B cell (primary cell): ENCODE results near the gene ORM1. TPM values are rescaled to one million over a fixed set of nuclear protein-coding genes. Genes with fewer than 3 reads are reported as not detected.

Experiments
- ATAC-seq: fragments of 200-7000 bp; cut with Tn5 transposase; one replicate; pipeline ENCODE4 v1.10.0; 2021; ENCODE audit warnings: low read depth, mild to moderate bottlenecking, moderate number of reproducible peaks, moderate library complexity
- CTCF ChIA-PET: fragments of 350-600 bp; sonication (Branson Sonifier 250); formaldehyde crosslinking; loops from one replicate; lab custom pipeline; 2021; ENCODE audit warnings: antibody characterized with exemption, inconsistent platforms; lab: Charles Lee
- POLR2A ChIA-PET: fragments of 350-600 bp; sonication (Branson Sonifier 250); formaldehyde crosslinking; loops from one replicate; lab custom pipeline; 2021; ENCODE audit warnings: antibody characterized with exemption; lab: Charles Lee
- DNase-seq: peaks from one replicate; pipeline ENCODE4 v3.0.0; 2013
- H2AFZ ChIP-seq: 2 replicates; pipeline ENCODE4 v1.6.1; 2012; ENCODE audit warnings: mild to moderate bottlenecking, low read depth, low read length; ENCODE audit not compliant: insufficient read depth, poor library complexity, severe bottlenecking
- H3K27ac ChIP-seq, 2 donors: 1 replicate in 1 of 2; 2 replicates in 1 of 2; pipeline ENCODE4 v1.5.1; 2012 to 2013; ENCODE audit warnings: low read length in 2 of 2, mild to moderate bottlenecking in 2 of 2, moderate library complexity in 1 of 2
- H3K27me3 ChIP-seq, 4 experiments: fragments of 200-600 bp in 1 of 4; sonication (generic) in 1 of 4; replicated peaks in 1 of 4; 1 replicate in 2 of 4; 2 replicates in 2 of 4; pipeline versions ENCODE4 v1.6.1 to v1.7.0; 2013 to 2016; ENCODE audit warnings: low read length in 3 of 4, mild to moderate bottlenecking in 2 of 4, mixed read lengths in 1 of 4, moderate library complexity in 1 of 4; ENCODE audit not compliant: insufficient read depth in 4 of 4, control insufficient read depth in 3 of 4; ENCODE audit errors: control extremely low read depth in 1 of 4
- H3K36me3 ChIP-seq, 2 experiments: replicated peaks in 1 of 2; 1 replicate in 1 of 2; 2 replicates in 1 of 2; pipeline versions ENCODE4 v1.6.1 to v1.7.1; 2013; ENCODE audit warnings: low read length in 1 of 2; ENCODE audit not compliant: insufficient read depth in 2 of 2, control insufficient read depth in 1 of 2; ENCODE audit errors: control extremely low read depth in 1 of 2, extremely low read depth in 1 of 2
- H3K4me1 ChIP-seq, 2 donors: fragments of 200-600 bp in 1 of 2; sonication (generic) in 1 of 2; 1 replicate in 1 of 2; 2 replicates in 1 of 2; pipeline versions ENCODE4 v1.5.1 to v1.6.1; 2013 to 2017; ENCODE audit warnings: low read length in 2 of 2; ENCODE audit not compliant: control insufficient read depth in 2 of 2, insufficient read depth in 2 of 2
- H3K4me2 ChIP-seq: replicated peaks from 2 replicates; pipeline ENCODE3; 2012; ENCODE audit warnings: mild to moderate bottlenecking, low read depth, low read length; ENCODE audit not compliant: poor library complexity, severe bottlenecking
- H3K4me3 ChIP-seq, 5 experiments: fragments of 200-600 bp in 1 of 5; sonication (generic) in 1 of 5; 1 replicate in 3 of 5; 2 replicates in 2 of 5; pipeline versions ENCODE4 v1.5.1 to v1.7.0; 2011 to 2016; ENCODE audit warnings: low read length in 4 of 5, mild to moderate bottlenecking in 4 of 5, low read depth in 2 of 5, control low read depth in 1 of 5, moderate library complexity in 1 of 5; ENCODE audit not compliant: insufficient read depth in 1 of 5; ENCODE audit errors: control extremely low read depth in 1 of 5, extremely low read depth in 1 of 5
- H3K79me2 ChIP-seq: fragments of 200-600 bp; sonication (generic); one replicate; pipeline ENCODE4 v1.6.0; 2016; ENCODE audit warnings: low read length; ENCODE audit not compliant: control insufficient read depth, insufficient read depth
- H3K9ac ChIP-seq: fragments of 200-600 bp; sonication (generic); 2 replicates; pipeline ENCODE4 v1.6.1; 2017; ENCODE audit warnings: mild to moderate bottlenecking, low read length, moderate library complexity
- H3K9me3 ChIP-seq, 3 donors: one replicate each; pipeline versions ENCODE4 v1.6.1 to v1.7.1; 2013; ENCODE audit warnings: low read length in 2 of 3; ENCODE audit not compliant: control insufficient read depth in 2 of 3, insufficient read depth in 1 of 3; ENCODE audit errors: control extremely low read depth in 1 of 3
- H4K20me1 ChIP-seq: 2 replicates; pipeline ENCODE4 v1.6.0; 2012; ENCODE audit warnings: mild to moderate bottlenecking, low read length; ENCODE audit not compliant: insufficient read depth, control insufficient read depth, poor library complexity, severe bottlenecking
- H3K27ac Mint-ChIP-seq: one replicate; pipeline ENCODE4 v1.8.0; 2021; ENCODE audit warnings: mixed read lengths
- H3K27me3 Mint-ChIP-seq: one replicate; pipeline ENCODE4 v1.8.0; 2021; ENCODE audit warnings: mixed read lengths
- H3K4me1 Mint-ChIP-seq: one replicate; pipeline ENCODE4 v1.8.0; 2021; ENCODE audit warnings: mixed read lengths
- H3K4me3 Mint-ChIP-seq: one replicate; pipeline ENCODE4 v1.8.0; 2021; ENCODE audit warnings: mixed read lengths
- H3K9me3 Mint-ChIP-seq: one replicate; pipeline ENCODE4 v1.8.0; 2022; ENCODE audit warnings: mixed read lengths; ENCODE audit not compliant: insufficient read depth
- EZH2 ChIP-seq: IDR thresholded peaks from 2 replicates; pipeline ENCODE4 v1.6.1; 2012; ENCODE audit warnings: borderline replicate concordance, low read depth, mild to moderate bottlenecking, moderate library complexity, low read length; ENCODE audit not compliant: insufficient read depth, poor library complexity, severe bottlenecking
- WGBS: methylation state at CpG from one replicate; pipeline ENCODE4 v1.1.5; 2013; ENCODE audit warnings: missing lambda C conversion rate; ENCODE audit not compliant: insufficient coverage; 5-methylcytosine and 5-hydroxymethylcytosine counted together
- intact Hi-C: fragments of 100-400 bp; cut with micrococcal nuclease; formaldehyde crosslinking; loops from one replicate; pipeline ENCODE4 v1.10.0; 2022
- polyA plus RNA-seq: library from polyadenylated mRNA; depleted of rRNA; stranded (reverse); fragments of >200 nt; gene quantifications from 2 replicates; pipeline ENCODE4 v1.2.3, GENCODE V29; 2012
- total RNA-seq, 2 donors: library from RNA; stranded (reverse); fragments of 120-200 nt in 1 of 2; gene quantifications; 1 replicate in 1 of 2; 2 replicates in 1 of 2; pipeline versions ENCODE4 v1.2.3 to v1.2.4, GENCODE V29; 2013 to 2022
- TF ChIP-seq, protein P1 (sequence below): fragments of 200-600 bp; IDR thresholded peaks from one replicate; pipeline ENCODE4 v1.8.0; 2022; ENCODE audit warnings: antibody characterized with exemption, mild to moderate bottlenecking

ORM1 gene
- total and polyA plus RNA-seq, 2 donors (not counting 1 experiment from before 2014, with no cell fraction given): 0.13 TPM; not detected in 1

DNA sequence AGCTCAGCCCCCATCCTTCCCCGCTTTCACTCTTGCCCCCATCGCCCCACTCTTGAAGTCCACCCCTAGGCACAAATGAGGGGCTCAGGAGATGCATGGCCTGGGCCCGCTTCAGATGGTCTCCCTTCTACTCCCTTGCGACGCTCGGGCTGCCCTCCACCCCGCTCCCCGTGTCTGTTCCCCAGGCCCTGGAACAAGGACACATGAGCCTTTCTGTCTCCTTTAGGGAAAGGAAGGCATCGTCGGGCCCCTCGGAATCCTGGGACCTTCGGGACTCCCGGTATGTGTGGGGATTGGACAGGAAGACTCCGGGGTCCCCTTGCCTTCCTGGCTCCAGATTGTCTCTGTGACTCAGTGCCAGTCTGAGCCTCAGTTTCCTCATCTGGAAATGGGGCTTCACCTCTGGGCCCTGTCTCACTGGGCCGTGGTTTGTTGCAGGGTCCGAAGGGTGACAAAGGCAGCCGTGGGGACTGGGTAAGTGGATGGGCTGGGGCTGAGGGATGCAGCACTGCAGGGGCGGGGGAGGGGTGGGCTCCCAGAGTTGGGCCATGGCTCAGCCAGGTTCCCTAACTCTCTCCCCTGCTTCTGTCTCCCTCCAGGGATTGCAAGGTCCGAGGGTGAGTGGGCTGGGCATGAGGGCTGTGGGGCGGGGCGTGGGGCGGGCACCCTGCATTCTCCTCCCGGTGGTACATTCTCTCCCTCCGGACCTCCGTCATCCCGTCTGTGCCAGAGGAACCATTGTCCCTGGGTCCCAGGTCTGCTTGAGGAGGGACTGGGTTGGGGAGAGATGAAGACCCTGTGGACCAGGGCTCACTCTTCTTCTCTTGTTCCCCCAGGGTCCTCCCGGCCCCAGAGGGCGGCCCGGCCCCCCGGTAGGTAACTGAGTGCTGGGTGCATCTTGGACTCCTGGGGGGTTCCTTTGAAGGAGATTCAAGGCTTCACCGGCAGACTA, 21.8 kb upstream of the ORM1 start:
- no peaks in the 10 kb centered on the region for H3K36me3 ChIP-seq
- H2AFZ ChIP-seq: no peak overlapping the region
- no peaks in the 10 kb centered on the region for H4K20me1 ChIP-seq
- no peak overlapping the region for H3K9ac ChIP-seq
- CTCF ChIA-PET: interaction anchor here (1.2 kb wide), 1 partner anchor 11 kb away, joined by 3 read pairs; no protein-coding TSS in a partner anchor
- Mint-ChIP-seq H3K9me3 (no peaks in the 10 kb centered on the region), H3K27me3 (peaks cover 4% of the 10 kb centered on the region), H3K27ac (no peak overlapping the region), H3K4me3 (no peak overlapping the region), H3K4me1 (peaks cover 3% of the 10 kb centered on the region)
- POLR2A ChIA-PET: no interaction called here
- H3K4me1 ChIP-seq: peaks cover 0 to 6% of the 10 kb centered on the region in 2 donors
- DNase-seq (no peak), ATAC-seq (no peak)
- intact Hi-C loops: no loop called here
- H3K27me3 ChIP-seq: peaks cover 0 to 8% (median 1%) of the 10 kb centered on the region in 4 experiments
- no peak overlapping the region for H3K4me2 ChIP-seq
- 91% methylated on average over 24 of the region's 31 CpGs for WGBS
- no peak for TF ChIP-seq EZH2
- TF ChIP-seq, protein P1, sequence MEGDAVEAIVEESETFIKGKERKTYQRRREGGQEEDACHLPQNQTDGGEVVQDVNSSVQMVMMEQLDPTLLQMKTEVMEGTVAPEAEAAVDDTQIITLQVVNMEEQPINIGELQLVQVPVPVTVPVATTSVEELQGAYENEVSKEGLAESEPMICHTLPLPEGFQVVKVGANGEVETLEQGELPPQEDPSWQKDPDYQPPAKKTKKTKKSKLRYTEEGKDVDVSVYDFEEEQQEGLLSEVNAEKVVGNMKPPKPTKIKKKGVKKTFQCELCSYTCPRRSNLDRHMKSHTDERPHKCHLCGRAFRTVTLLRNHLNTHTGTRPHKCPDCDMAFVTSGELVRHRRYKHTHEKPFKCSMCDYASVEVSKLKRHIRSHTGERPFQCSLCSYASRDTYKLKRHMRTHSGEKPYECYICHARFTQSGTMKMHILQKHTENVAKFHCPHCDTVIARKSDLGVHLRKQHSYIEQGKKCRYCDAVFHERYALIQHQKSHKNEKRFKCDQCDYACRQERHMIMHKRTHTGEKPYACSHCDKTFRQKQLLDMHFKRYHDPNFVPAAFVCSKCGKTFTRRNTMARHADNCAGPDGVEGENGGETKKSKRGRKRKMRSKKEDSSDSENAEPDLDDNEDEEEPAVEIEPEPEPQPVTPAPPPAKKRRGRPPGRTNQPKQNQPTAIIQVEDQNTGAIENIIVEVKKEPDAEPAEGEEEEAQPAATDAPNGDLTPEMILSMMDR: no peak
- peaks cover 0 to 6% (median 5%) of the 10 kb centered on the region in 3 donors for H3K9me3 ChIP-seq
- H3K4me3 ChIP-seq: no peak overlapping the region
- no peak overlapping the region for H3K27ac ChIP-seq
- H3K79me2 ChIP-seq: no peaks in the 10 kb centered on the region
